Fibroblast of skin of left quadriceps (primary cell): Measurements from ENCODE around the gene NMB.
"Not testable (repeated sequence)": the region's sequence is repeated elsewhere in the genome, so short reads cannot be mapped to it uniquely, and the experiment has no call there.

ENCODE experiments used
- DNase-seq, 2 experiments: peaks; one replicate each; pipeline ENCODE4 v3.0.0-alpha.2; 2013; ENCODE audit warnings: low read depth in 2 of 2

The NMB gene

GRCh38 chr15:84656972-84657371, 1.0 kb downstream of the NMB start:
- no peak for DNase-seq

GRCh38 chr15:84654689-84655453, 3.1 kb downstream of the NMB start:
- peak; percentile 56 to 61 for DNase-seq

- peak; percentile 84 to 88 for DNase-seq
Measured at GRCh38 chr15:84653910-84654688, 3.9 kb downstream of the NMB start, which contains the start of gene WDR73. TSS of gene WDR73 (minus strand) at chr15:84654283. CDS start at chr15:84654274, 9 bp downstream.

GRCh38 chr15:84653584-84653909, 4.5 kb downstream of the NMB start:
- DNase-seq: no peak

GRCh38 chr15:84649706-84650105, 8.3 kb downstream of the NMB start:
- no peak for DNase-seq

GRCh38 chr15:84648539-84648938, 9.5 kb downstream of the NMB start:
- DNase-seq: no peak

- no peak for DNase-seq
Measured at GRCh38 chr15:84647726-84648125, 10.3 kb downstream of the NMB start.

GRCh38 chr15:84645997-84646396, 12.0 kb downstream of the NMB start:
- no peak for DNase-seq

GRCh38 chr15:84645496-84645895, 12.5 kb downstream of the NMB start:
- DNase-seq: no peak

- DNase-seq: no peak
Measured at GRCh38 chr15:84643838-84644237, 14.2 kb downstream of the NMB start.

GRCh38 chr15:84642640-84643039, 15.4 kb downstream of the NMB start:
- DNase-seq: not testable (repeated sequence)

GRCh38 chr15:84641871-84642270, 16.1 kb downstream of the NMB start:
- not testable (repeated sequence) for DNase-seq

- no peak for DNase-seq
Measured at GRCh38 chr15:84638103-84638502, 19.9 kb downstream of the NMB start.

- DNase-seq: no peak
Measured at GRCh38 chr15:84634228-84634837, 23.7 kb downstream of the NMB start.

GRCh38 chr15:84633311-84634227, 24.4 kb downstream of the NMB start:
- DNase-seq: peak; percentile 33 to 36

- no peak for DNase-seq
Measured at GRCh38 chr15:84631706-84632272, 26.2 kb downstream of the NMB start.

- no peak for DNase-seq
Measured at GRCh38 chr15:84629033-84629432, 29.0 kb downstream of the NMB start.

- DNase-seq: no peak
Measured at GRCh38 chr15:84625123-84625522, 32.9 kb downstream of the NMB start.

- no peak for DNase-seq
Measured at GRCh38 chr15:84624359-84624758, 33.6 kb downstream of the NMB start.

GRCh38 chr15:84621358-84621979, 36.5 kb downstream of the NMB start:
- DNase-seq: no peak

- no peak for DNase-seq
Measured at GRCh38 chr15:84620626-84621025, 37.4 kb downstream of the NMB start.
